ENCODE results near the gene SYNE2.

DNA sequence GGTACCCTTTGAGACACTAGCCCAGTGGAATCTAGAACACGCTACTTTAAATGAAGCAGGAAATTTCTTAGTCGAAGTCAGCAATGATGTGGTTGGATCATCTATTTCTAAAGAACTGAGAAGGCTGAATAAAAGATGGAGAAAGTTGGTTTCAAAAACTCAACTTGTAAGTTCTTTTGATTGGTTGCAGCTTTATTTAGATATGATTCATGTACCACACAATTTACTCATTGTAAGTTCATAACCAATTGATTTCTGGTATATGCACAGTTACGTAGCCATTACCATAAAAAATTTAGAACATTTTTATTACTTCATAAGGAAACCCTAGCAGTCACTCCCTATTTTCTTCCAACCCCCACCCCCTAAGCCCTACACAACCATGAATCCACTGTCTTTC, 129.8 kb downstream of the SYNE2 start:
- TF ChIP-seq POLR2AphosphoS5 (IDR thresholded peaks at IDR 0.05) (no peak), RAD21 (conservative IDR thresholded peaks at IDR 0.05) (no peak)

Measured in neural cell (in vitro differentiated cells).